Spleen (tissue), 11 donors: Measurements from ENCODE around the gene ZNF609. TPM values are rescaled to one million over a fixed set of nuclear protein-coding genes. Genes with fewer than 3 reads are reported as not detected.

ENCODE experiments used
- DNase-seq: peaks from one replicate; pipeline ENCODE4 v3.0.0-alpha.2; 2020
- H3K27ac ChIP-seq, 8 donors: fragments of 200-600 bp; sonication (generic) in 7 of 8; 1 replicate in 4 of 8; 2 replicates in 4 of 8; pipeline versions ENCODE4 v1.5.0 to v1.8.0; 2016 to 2021; ENCODE audit warnings: inconsistent platforms in 4 of 8, mild to moderate bottlenecking in 4 of 8, moderate library complexity in 1 of 8
- H3K27me3 ChIP-seq, 7 donors: fragments of 200-600 bp; sonication (generic) in 6 of 7; replicated peaks in 1 of 7; 1 replicate in 4 of 7; 2 replicates in 3 of 7; pipeline versions ENCODE4 v1.5.0 to v1.8.0; 2016 to 2021; ENCODE audit warnings: inconsistent platforms in 3 of 7, mild to moderate bottlenecking in 1 of 7
- H3K36me3 ChIP-seq, 6 donors: fragments of 200-600 bp; sonication (generic) in 5 of 6; 1 replicate in 4 of 6; 2 replicates in 2 of 6; pipeline versions ENCODE4 v1.5.0 to v1.8.0; 2016 to 2021; ENCODE audit warnings: inconsistent platforms in 2 of 6
- H3K4me1 ChIP-seq, 6 donors: fragments of 200-600 bp; sonication (generic) in 5 of 6; 1 replicate in 3 of 6; 2 replicates in 3 of 6; pipeline versions ENCODE4 v1.5.0 to v1.8.0; 2016 to 2021; ENCODE audit warnings: inconsistent platforms in 3 of 6
- H3K4me3 ChIP-seq, 8 donors: fragments of 200-600 bp; sonication (generic) in 7 of 8; 1 replicate in 4 of 8; 2 replicates in 4 of 8; pipeline versions ENCODE4 v1.5.0 to v1.8.0; 2016 to 2021; ENCODE audit warnings: inconsistent platforms in 4 of 8, mild to moderate bottlenecking in 4 of 8, moderate library complexity in 2 of 8
- H3K9me3 ChIP-seq, 8 donors: fragments of 200-600 bp; sonication (generic) in 7 of 8; 1 replicate in 4 of 8; 2 replicates in 4 of 8; pipeline versions ENCODE4 v1.5.0 to v1.8.0; 2016 to 2021; ENCODE audit warnings: inconsistent platforms in 4 of 8
- POLR2A ChIP-seq, 3 donors: fragments of 450-650 bp; IDR thresholded peaks; one replicate each; pipeline ENCODE4 v1.5.1; 2017; ENCODE audit warnings: antibody characterized with exemption in 3 of 3, mild to moderate bottlenecking in 1 of 3
- POLR2AphosphoS5 ChIP-seq, 3 donors: sonication (generic); formaldehyde crosslinking; IDR thresholded peaks; one replicate each; pipeline ENCODE4 v1.5.1; 2017; ENCODE audit warnings: antibody characterized with exemption in 3 of 3
- WGBS, 5 donors: extraction: QIAGEN DNeasy Blood & Tissue Kit in 3 of 5; methylation state at CpG; one replicate each; pipeline versions ENCODE4 v1.1.5 to v1.1.7; 2013 to 2018; 5-methylcytosine and 5-hydroxymethylcytosine counted together
- intact Hi-C: fragments of 100-400 bp; cut with DNase I; formaldehyde crosslinking; loops from one replicate; pipeline ENCODE4 v1.15.0; 2023; ENCODE audit warnings: low total_unique reads
- polyA plus RNA-seq, 3 donors: library from polyadenylated mRNA; stranded (reverse); fragments of 200-250 nt; gene quantifications; one replicate each; pipeline ENCODE4 v1.2.1, GENCODE V29; 2013
- total RNA-seq, 7 donors: library from RNA; depleted of rRNA in 3 of 7; stranded (reverse); fragments of >200 nt in 3 of 7; fragmentation: NEBNext Ultra II Directional in 4 of 7; extraction: Animal tissue kit (Norgen Biotek cat#: 25700) in 4 of 7; gene quantifications; one replicate each; pipeline versions ENCODE4 v1.1.0 to v1.2.1, GENCODE V29; 2016 to 2021
- TF ChIP-seq, protein P1 (sequence below), 11 experiments: fragments of 200-600 bp in 7 of 11; fragments of 450-650 bp in 4 of 11; sonication (generic) in 4 of 11; IDR thresholded peaks in 8 of 11; conservative IDR thresholded peaks in 3 of 11; 1 replicate in 7 of 11; 2 replicates in 4 of 11; pipeline versions ENCODE4 v1.4.0 to v1.8.0; 2016 to 2021; ENCODE audit warnings: antibody characterized with exemption in 11 of 11, inconsistent platforms in 4 of 11, mild to moderate bottlenecking in 1 of 11
- donor health status: healthy with polysubstance abuse.
- donor health status: DM: no; HTN: no; CAD: no; lungs with moderate emphysema.
- donor health status: DM: no; HTN: no; CAD: no.
- donor health status: Bipolar disorder and iron deficiency.
- donor health status: healthy.
- donor health status: DM: no; HTN: no; CAD: no.
- donor health status: DM: yes; HTN: yes; CAD: no.

Gene ZNF609
- total and polyA plus RNA-seq, 10 donors = 2.4 to 55.7 (median 38.8) TPM

DNA sequence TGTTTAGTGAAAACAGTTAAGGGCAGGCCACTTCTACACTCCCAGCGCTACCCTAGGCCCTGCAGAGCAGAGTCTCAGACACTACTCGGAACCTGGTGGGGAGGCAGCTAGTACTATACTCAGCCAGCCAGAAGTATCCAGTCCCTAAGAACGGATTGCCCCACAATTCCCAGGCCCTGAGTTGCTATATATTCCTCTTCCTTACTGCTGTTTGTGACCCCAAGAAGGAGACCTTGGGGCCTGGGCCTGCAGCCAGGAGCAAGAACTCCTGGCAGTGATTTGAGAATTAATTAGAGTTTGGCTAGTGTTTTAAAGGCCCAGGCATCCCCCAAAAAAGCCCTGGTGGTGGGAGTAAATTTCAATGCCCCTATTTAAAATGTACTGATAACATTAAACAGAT, 227.3 kb downstream of the ZNF609 start:
- peak overlapping the region in 6 of 8 donors; percentile 15 to 49 (median 35) for H3K27ac ChIP-seq
- intact Hi-C loops = loop anchor here (5.0 kb wide), 1 partner anchor 40 kb away; no protein-coding TSS in a partner anchor
- WGBS, 5 donors = 64 to 94% (median 76%) methylated on average over 3 of the region's 3 CpGs

DNA sequence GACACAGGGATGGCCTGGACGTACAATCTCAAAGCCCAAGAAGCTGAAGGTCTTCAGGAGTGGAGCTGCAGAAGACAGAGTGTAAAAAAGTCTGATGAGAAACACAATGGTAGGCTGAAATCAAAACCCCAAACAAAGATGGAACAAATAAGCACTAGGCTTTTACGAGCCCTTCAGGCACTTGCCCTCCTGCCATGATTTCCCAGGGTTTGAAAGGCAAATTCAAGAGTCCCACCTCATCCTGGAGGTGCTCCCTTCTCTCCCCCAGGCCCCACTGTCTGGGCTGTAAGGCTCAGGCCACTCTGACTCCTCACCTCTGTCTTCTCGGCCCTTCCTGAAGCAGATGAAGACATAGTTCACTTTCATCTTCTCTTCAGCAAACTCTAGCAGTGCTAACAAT, 228.4 kb downstream of the ZNF609 start:
- Histone ChIP-seq H3K27me3 (no peaks in the 10 kb centered on the region), H3K36me3 (peaks cover 0 to 98% (median 54%) of the 10 kb centered on the region in 6 donors), H3K4me3 (no peak overlapping the region), H3K4me1 (peaks cover 11 to 97% (median 54%) of the 10 kb centered on the region in 6 donors), H3K9me3 (no peaks in the 10 kb centered on the region), H3K27ac (peak overlapping the region in 4 of 8 donors; percentile 23 to 43 (median 28))
- 86 to 98% (median 91%) methylated on average over 3 of the region's 3 CpGs for WGBS, 5 donors
- TF ChIP-seq POLR2A (IDR thresholded peaks at IDR 0.05) (no peak), POLR2AphosphoS5 (IDR thresholded peaks at IDR 0.05) (no peak)
- TF ChIP-seq, protein P1, sequence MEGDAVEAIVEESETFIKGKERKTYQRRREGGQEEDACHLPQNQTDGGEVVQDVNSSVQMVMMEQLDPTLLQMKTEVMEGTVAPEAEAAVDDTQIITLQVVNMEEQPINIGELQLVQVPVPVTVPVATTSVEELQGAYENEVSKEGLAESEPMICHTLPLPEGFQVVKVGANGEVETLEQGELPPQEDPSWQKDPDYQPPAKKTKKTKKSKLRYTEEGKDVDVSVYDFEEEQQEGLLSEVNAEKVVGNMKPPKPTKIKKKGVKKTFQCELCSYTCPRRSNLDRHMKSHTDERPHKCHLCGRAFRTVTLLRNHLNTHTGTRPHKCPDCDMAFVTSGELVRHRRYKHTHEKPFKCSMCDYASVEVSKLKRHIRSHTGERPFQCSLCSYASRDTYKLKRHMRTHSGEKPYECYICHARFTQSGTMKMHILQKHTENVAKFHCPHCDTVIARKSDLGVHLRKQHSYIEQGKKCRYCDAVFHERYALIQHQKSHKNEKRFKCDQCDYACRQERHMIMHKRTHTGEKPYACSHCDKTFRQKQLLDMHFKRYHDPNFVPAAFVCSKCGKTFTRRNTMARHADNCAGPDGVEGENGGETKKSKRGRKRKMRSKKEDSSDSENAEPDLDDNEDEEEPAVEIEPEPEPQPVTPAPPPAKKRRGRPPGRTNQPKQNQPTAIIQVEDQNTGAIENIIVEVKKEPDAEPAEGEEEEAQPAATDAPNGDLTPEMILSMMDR (IDR thresholded peaks at IDR 0.05 in 8 of 11, conservative IDR thresholded peaks at IDR 0.05 in 3 of 11) = no peak
- DNase-seq = peak; percentile 16
- intact Hi-C loops = loop anchor here (5.0 kb wide), 1 partner anchor 39 kb away; no protein-coding TSS in a partner anchor

More for the DNA sequence above, 227.3 kb downstream of the ZNF609 start:
- Histone ChIP-seq H3K4me3 (no peak overlapping the region), H3K9me3 (no peaks in the 10 kb centered on the region), H3K4me1 (peaks cover 3 to 96% (median 45%) of the 10 kb centered on the region in 6 donors), H3K27me3 (no peaks in the 10 kb centered on the region), H3K36me3 (peaks cover 0 to 98% (median 61%) of the 10 kb centered on the region in 6 donors)
- TF ChIP-seq POLR2AphosphoS5 (IDR thresholded peaks at IDR 0.05) (no peak), POLR2A (IDR thresholded peaks at IDR 0.05) (no peak)
- TF ChIP-seq, protein P1 (IDR thresholded peaks at IDR 0.05 in 8 of 11, conservative IDR thresholded peaks at IDR 0.05 in 3 of 11) = no peak
- peak; percentile 40 for DNase-seq

DNA sequence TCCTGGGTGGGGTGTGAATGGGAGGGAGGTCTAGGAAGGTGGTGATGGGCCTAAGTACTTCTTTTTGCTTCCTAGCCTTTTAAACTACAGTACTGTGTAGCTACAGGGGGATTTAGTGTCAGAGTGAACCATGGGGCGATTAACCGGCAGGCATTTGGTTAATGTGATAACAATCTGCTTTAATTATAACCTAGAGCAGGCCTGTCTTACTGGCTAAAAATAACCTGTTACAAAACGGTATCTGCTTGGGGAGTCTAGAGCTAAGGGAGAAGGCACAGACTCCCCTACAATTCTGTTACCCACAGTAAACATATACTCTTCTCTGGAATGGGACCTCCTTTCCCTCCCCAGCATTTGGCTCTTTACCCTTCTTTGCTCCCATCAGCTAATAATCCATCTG, 229.6 kb downstream of the ZNF609 start:
- no peak for DNase-seq
- H3K4me1 ChIP-seq = peaks cover 19 to 97% (median 63%) of the 10 kb centered on the region in 6 donors
- TF ChIP-seq POLR2A (IDR thresholded peaks at IDR 0.05) (no peak), POLR2AphosphoS5 (IDR thresholded peaks at IDR 0.05) (no peak)
- TF ChIP-seq, protein P1 (IDR thresholded peaks at IDR 0.05 in 8 of 11, conservative IDR thresholded peaks at IDR 0.05 in 3 of 11) = no peak
- no peak overlapping the region for H3K4me3 ChIP-seq
- H3K27me3 ChIP-seq = no peaks in the 10 kb centered on the region
- no peaks in the 10 kb centered on the region for H3K9me3 ChIP-seq
- WGBS, 5 donors = 62 to 76% (median 64%) methylated on average over 3 of the region's 3 CpGs
- peak overlapping the region in 6 of 8 donors; percentile 22 to 95 (median 86) for H3K27ac ChIP-seq
- intact Hi-C loops = no loop called here
- peaks cover 0 to 96% (median 48%) of the 10 kb centered on the region in 6 donors for H3K36me3 ChIP-seq

DNA sequence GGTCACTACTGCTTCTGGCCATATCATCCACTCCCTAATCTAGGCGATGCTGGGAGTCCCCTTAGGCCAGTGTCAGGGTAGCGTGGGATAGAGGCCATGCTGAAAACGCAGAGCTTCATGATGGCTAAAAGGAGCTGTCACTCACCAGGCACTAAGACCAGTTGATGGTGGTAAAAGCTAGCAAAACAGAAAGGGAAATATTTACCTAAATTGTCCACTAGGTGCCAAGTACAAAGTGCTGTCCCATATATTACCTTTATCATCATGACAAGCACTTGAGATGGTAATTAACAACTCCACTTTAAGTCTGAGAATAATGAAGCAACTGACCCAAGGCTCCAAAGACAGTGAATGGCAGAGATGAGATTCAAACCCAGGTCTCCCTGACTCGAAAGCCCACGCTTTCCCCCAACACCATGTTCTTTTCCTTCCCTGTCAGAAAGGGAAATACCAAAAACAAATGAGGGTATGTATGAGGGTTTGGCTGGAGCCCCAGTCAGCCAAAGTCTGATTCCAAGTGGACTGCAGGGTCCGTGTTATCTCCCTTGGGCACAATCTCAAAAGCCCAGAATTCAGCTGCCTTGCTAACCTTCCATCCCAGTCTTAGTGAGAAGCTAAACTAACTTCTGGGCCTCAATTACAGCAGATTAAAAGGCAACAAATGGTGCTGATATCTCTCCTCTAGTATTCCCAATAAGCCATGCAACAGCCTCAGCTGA, 230.4 kb downstream of the ZNF609 start:
- Histone ChIP-seq H3K36me3 (peaks cover 0 to 89% (median 46%) of the 10 kb centered on the region in 6 donors), H3K4me1 (peaks cover 21 to 97% (median 65%) of the 10 kb centered on the region in 6 donors), H3K9me3 (no peaks in the 10 kb centered on the region), H3K27ac (peak overlapping the region in 7 of 8 donors; percentile 68 to 95 (median 82)), H3K4me3 (peak overlapping the region in 1 of 8 donors; percentile 50), H3K27me3 (no peaks in the 10 kb centered on the region)
- TF ChIP-seq, protein P1 (IDR thresholded peaks at IDR 0.05 in 8 of 11, conservative IDR thresholded peaks at IDR 0.05 in 3 of 11) = no peak
- TF ChIP-seq POLR2A (IDR thresholded peaks at IDR 0.05) (no peak), POLR2AphosphoS5 (IDR thresholded peaks at IDR 0.05) (no peak)
- DNase-seq = peak; percentile 7
- WGBS, 5 donors = 61 to 91% (median 79%) methylated on average over 6 of the region's 6 CpGs
- intact Hi-C loops = no loop called here
